HL-60 (cell line): ENCODE data around the gene FAM216B.
"Not testable (repeated sequence)": the region's sequence is repeated elsewhere in the genome, so short reads cannot be mapped to it uniquely, and the experiment has no call there.

Experiments used
- DNase-seq, 2 experiments: peaks; one replicate each; pipeline ENCODE4 v3.0.0-alpha.2; 2010 to 2020; ENCODE audit warnings: low read depth in 1 of 2, low spot score in 1 of 2
- H3K27ac ChIP-seq: fragments of 250-450 bp; sonication (Bioruptor Pico); replicated peaks from 2 replicates; pipeline ENCODE4 v1.5.1; 2020; ENCODE audit warnings: mild to moderate bottlenecking, moderate library complexity
- H3K27me3 ChIP-seq: fragments of 250-450 bp; sonication (Bioruptor Pico); 2 replicates; pipeline ENCODE4 v1.5.1; 2021; ENCODE audit warnings: mild to moderate bottlenecking, moderate library complexity; ENCODE audit not compliant: insufficient read depth, poor library complexity, severe bottlenecking
- H3K4me3 ChIP-seq: replicated peaks from 2 replicates; pipeline ENCODE4 v1.5.1; 2011; ENCODE audit warnings: mild to moderate bottlenecking, control low read depth, low read length; ENCODE audit not compliant: insufficient read depth
- CTCF ChIP-seq: IDR thresholded peaks from one replicate; pipeline ENCODE4 v1.5.1; 2011; ENCODE audit warnings: low read length, control low read depth, inconsistent platforms; ENCODE audit not compliant: insufficient read depth
- GABPA ChIP-seq: IDR thresholded peaks from 2 replicates; pipeline ENCODE4 v1.6.1; 2012; ENCODE audit warnings: low read depth
- POLR2AphosphoS5 ChIP-seq: IDR thresholded peaks from 2 replicates; pipeline ENCODE4 v1.6.1; 2012; ENCODE audit warnings: low read depth
- REST ChIP-seq: IDR thresholded peaks from 2 replicates; pipeline ENCODE4 v1.6.1; 2012; ENCODE audit warnings: low read depth; ENCODE audit not compliant: insufficient replicate concordance
- SPI1 ChIP-seq: IDR thresholded peaks from 2 replicates; pipeline ENCODE4 v1.6.1; 2012; ENCODE audit warnings: low read depth, mild to moderate bottlenecking, borderline replicate concordance

Gene FAM216B

GRCh38 chr13:42766016-42766415, 15.4 kb upstream of the FAM216B start:
- TF ChIP-seq SPI1 (no peak), GABPA (no peak), REST (no peak), CTCF (no peak), POLR2AphosphoS5 (no peak)
- DNase-seq: no peak
- Histone ChIP-seq H3K4me3 (no peak overlapping the region), H3K27me3 (no peaks in the 10 kb centered on the region), H3K27ac (no peak overlapping the region)

GRCh38 chr13:42769650-42770049, 11.7 kb upstream of the FAM216B start:
- H3K4me3 ChIP-seq: no peak overlapping the region
- DNase-seq: no peak
- H3K27me3 ChIP-seq: no peaks in the 10 kb centered on the region
- no peak for TF ChIP-seq POLR2AphosphoS5
- no peak for TF ChIP-seq SPI1
- no peak for TF ChIP-seq CTCF
- TF ChIP-seq REST: no peak
- no peak for TF ChIP-seq GABPA
- H3K27ac ChIP-seq: no peak overlapping the region

- not testable (repeated sequence) for DNase-seq, H3K27ac ChIP-seq, H3K27me3 ChIP-seq, H3K4me3 ChIP-seq
Measured at GRCh38 chr13:42776558-42776957, 4.8 kb upstream of the FAM216B start.

DNA sequence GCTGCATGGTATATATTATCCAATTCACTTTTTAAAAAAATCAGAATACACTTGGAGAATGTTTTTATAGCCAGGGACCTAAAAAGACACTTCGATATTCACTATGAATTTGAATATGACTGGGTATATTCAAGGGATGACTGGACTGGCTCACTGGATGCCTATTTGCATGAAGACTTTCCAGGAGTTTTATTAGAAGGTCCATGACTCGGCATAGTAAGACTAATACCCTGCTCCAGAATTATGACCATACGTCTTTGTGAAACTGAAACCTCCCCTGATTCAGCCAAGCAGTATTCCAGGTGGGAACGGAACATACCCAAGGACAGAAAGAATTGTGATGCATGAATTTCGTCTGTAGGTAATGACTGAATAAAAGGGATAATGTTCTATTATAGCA, 3.9 kb upstream of the FAM216B start:
- no peak overlapping the region for H3K4me3 ChIP-seq
- DNase-seq: no peak
- H3K27ac ChIP-seq: no peak overlapping the region
- TF ChIP-seq REST (no peak), GABPA (no peak), SPI1 (no peak), POLR2AphosphoS5 (no peak), CTCF (no peak)
- H3K27me3 ChIP-seq: no peaks in the 10 kb centered on the region
